H1 (cell line): ENCODE results near the gene MTCH2. TPM values are rescaled to one million over a fixed set of nuclear protein-coding genes. Genes with fewer than 3 reads are reported as not detected.

Experiments
- CTCF ChIA-PET: fragments of 300-600 bp; sonication (Branson Sonifier 250); formaldehyde crosslinking; loops from one replicate; lab custom pipeline; 2021; ENCODE audit not compliant: partially characterized antibody; lab: Charles Lee
- POLR2A ChIA-PET: fragments of 300-600 bp; sonication (Branson Sonifier 250); formaldehyde crosslinking; loops from one replicate; lab custom pipeline; 2021; ENCODE audit warnings: inconsistent platforms; ENCODE audit not compliant: partially characterized antibody; lab: Charles Lee
- DNase-seq, 2 experiments: peaks; one replicate each; pipeline versions ENCODE4 v3.0.0 to v3.0.0-alpha.2; 2010 to 2022; ENCODE audit warnings: low spot score in 2 of 2, low read depth in 1 of 2, mixed read lengths in 1 of 2
- FAIRE-seq: peaks from 2 replicates; lab custom pipeline; 2011; peaks lifted over from hg19 to GRCh38; lab: Jason Lieb, UNC
- H2AFZ ChIP-seq: 2 replicates; pipeline ENCODE4 v1.8.1; 2012; ENCODE audit warnings: low read length, inconsistent platforms
- H2AK5ac ChIP-seq: 2 replicates; pipeline ENCODE4 v1.6.1; 2013; ENCODE audit warnings: low read depth, low read length
- H2BK120ac ChIP-seq: replicated peaks from 2 replicates; pipeline ENCODE3; 2013; ENCODE audit warnings: low read depth, low read length, inconsistent platforms
- H2BK12ac ChIP-seq: 2 replicates; pipeline ENCODE4 v1.6.1; 2013; ENCODE audit warnings: low read depth, low read length
- H2BK15ac ChIP-seq: 2 replicates; pipeline ENCODE4 v1.6.1; 2013; ENCODE audit warnings: low read length
- H2BK20ac ChIP-seq: 2 replicates; pipeline ENCODE4 v1.6.1; 2013; ENCODE audit warnings: low read length
- H2BK5ac ChIP-seq: 2 replicates; pipeline ENCODE4 v1.6.1; 2013; ENCODE audit warnings: low read depth, low read length
- H3K14ac ChIP-seq: 2 replicates; pipeline ENCODE4 v1.6.1; 2013; ENCODE audit warnings: inconsistent platforms; ENCODE audit not compliant: insufficient read length
- H3K18ac ChIP-seq: 2 replicates; pipeline ENCODE4 v1.6.1; 2013; ENCODE audit warnings: low read length; ENCODE audit errors: extremely low read depth
- H3K23ac ChIP-seq: 2 replicates; pipeline ENCODE4 v1.6.1; 2013; ENCODE audit warnings: inconsistent platforms; ENCODE audit not compliant: insufficient read length
- H3K23me2 ChIP-seq: 2 replicates; pipeline ENCODE4 v1.6.1; 2013; ENCODE audit warnings: low read depth, low read length
- H3K27ac ChIP-seq: 2 replicates; pipeline ENCODE4 v1.6.1; 2011; ENCODE audit warnings: low read depth, low read length, inconsistent platforms
- H3K27me3 ChIP-seq, 4 experiments: replicated peaks in 1 of 4; 1 replicate in 1 of 4; 2 replicates in 3 of 4; pipeline versions ENCODE4 v1.6.1 to v1.8.1; 2011 to 2013; ENCODE audit warnings: low read length in 3 of 4, mild to moderate bottlenecking in 3 of 4, inconsistent platforms in 2 of 4, mixed read lengths in 2 of 4, moderate library complexity in 1 of 4; ENCODE audit not compliant: control insufficient read depth in 3 of 4, insufficient read depth in 3 of 4; ENCODE audit errors: extremely low read depth in 1 of 4
- H3K36me3 ChIP-seq, 4 experiments: 2 replicates each; pipeline versions ENCODE4 v1.6.1 to v1.8.1; 2011 to 2013; ENCODE audit warnings: mild to moderate bottlenecking in 4 of 4, low read length in 3 of 4, moderate library complexity in 2 of 4, control low read depth in 1 of 4, inconsistent platforms in 1 of 4; ENCODE audit not compliant: insufficient read depth in 4 of 4, control insufficient read depth in 2 of 4
- H3K4ac ChIP-seq: replicated peaks from 2 replicates; pipeline ENCODE3; 2013; ENCODE audit warnings: low read length, low read depth, mixed read lengths, inconsistent platforms; ENCODE audit not compliant: insufficient read length
- H3K4me1 ChIP-seq, 4 experiments: replicated peaks in 1 of 4; 1 replicate in 1 of 4; 2 replicates in 3 of 4; pipeline versions ENCODE4 v1.6.1 to v1.8.1; 2011 to 2013; ENCODE audit warnings: low read length in 3 of 4, inconsistent platforms in 2 of 4, mixed read lengths in 1 of 4; ENCODE audit not compliant: insufficient read depth in 4 of 4, control insufficient read depth in 3 of 4
- H3K4me2 ChIP-seq, 2 experiments: 2 replicates each; pipeline versions ENCODE4 v1.6.1 to v1.8.1; 2011 to 2013; ENCODE audit warnings: low read depth in 2 of 2, low read length in 2 of 2, control low read depth in 1 of 2, inconsistent platforms in 1 of 2, mild to moderate bottlenecking in 1 of 2; ENCODE audit not compliant: insufficient read depth in 1 of 2
- H3K4me3 ChIP-seq, 4 experiments: fragments of 200-600, 300-600 bp in 1 of 4; sonication (generic), shearing (Covaris generic), sonication (Bioruptor Twin) in 1 of 4; 2 replicates each; pipeline versions ENCODE4 v1.5.1 to v1.8.1; 2011 to 2016; ENCODE audit warnings: low read length in 4 of 4, low read depth in 3 of 4, control low read depth in 2 of 4, inconsistent platforms in 2 of 4, mild to moderate bottlenecking in 2 of 4, mixed read lengths in 1 of 4, moderate library complexity in 1 of 4; ENCODE audit not compliant: insufficient read depth in 2 of 4; ENCODE audit errors: extremely low read depth in 1 of 4
- H3K56ac ChIP-seq: replicated peaks from 2 replicates; pipeline ENCODE3; 2013; ENCODE audit warnings: low read depth, mild to moderate bottlenecking, mixed read lengths, low read length, inconsistent platforms; ENCODE audit not compliant: insufficient read length
- H3K79me1 ChIP-seq: 2 replicates; pipeline ENCODE4 v1.6.1; 2013; ENCODE audit warnings: low read depth, low read length, control low read depth
- H3K79me2 ChIP-seq, 2 experiments: 2 replicates each; pipeline versions ENCODE4 v1.6.1 to v1.8.1; 2012 to 2013; ENCODE audit warnings: low read length in 2 of 2, mild to moderate bottlenecking in 2 of 2, inconsistent platforms in 1 of 2; ENCODE audit not compliant: insufficient read depth in 2 of 2, control insufficient read depth in 1 of 2
- H3K9ac ChIP-seq, 4 experiments: replicated peaks in 1 of 4; 1 replicate in 1 of 4; 2 replicates in 3 of 4; pipeline versions ENCODE4 v1.6.1 to v1.8.1; 2011 to 2013; ENCODE audit warnings: low read depth in 3 of 4, low read length in 3 of 4, control low read depth in 2 of 4, mild to moderate bottlenecking in 2 of 4, moderate library complexity in 2 of 4, inconsistent platforms in 1 of 4; ENCODE audit errors: extremely low read depth in 1 of 4
- H3K9me3 ChIP-seq, 2 experiments: 2 replicates each; pipeline versions ENCODE4 v1.6.1 to v1.8.1; 2012 to 2013; ENCODE audit warnings: mild to moderate bottlenecking in 2 of 2, moderate library complexity in 2 of 2, control low read depth in 1 of 2, inconsistent platforms in 1 of 2, low read depth in 1 of 2, low read length in 1 of 2, mixed read lengths in 1 of 2; ENCODE audit not compliant: insufficient read depth in 2 of 2
- H4K20me1 ChIP-seq, 2 experiments: replicated peaks in 1 of 2; 2 replicates each; pipeline versions ENCODE3 to v1.8.1; 2011 to 2013; ENCODE audit warnings: inconsistent platforms in 2 of 2, low read length in 2 of 2, mild to moderate bottlenecking in 1 of 2; ENCODE audit not compliant: insufficient read depth in 2 of 2, control insufficient read depth in 1 of 2
- H4K5ac ChIP-seq: 2 replicates; pipeline ENCODE4 v1.6.1; 2013; ENCODE audit warnings: low read length, low read depth, mixed read lengths, inconsistent platforms; ENCODE audit not compliant: insufficient read length
- H4K8ac ChIP-seq: 2 replicates; pipeline ENCODE4 v1.8.0; 2013; ENCODE audit warnings: mild to moderate bottlenecking, moderate library complexity, low read length, inconsistent platforms; ENCODE audit not compliant: insufficient read depth; ENCODE audit errors: extremely low read depth
- H4K91ac ChIP-seq: replicated peaks from 2 replicates; pipeline ENCODE3; 2013; ENCODE audit warnings: low read length, mixed read lengths, inconsistent platforms; ENCODE audit not compliant: insufficient read length
- KDM5A ChIP-seq: fragments of 200-600 bp; IDR thresholded peaks from 2 replicates; pipeline ENCODE4 v1.7.1; 2012; ENCODE audit warnings: mild to moderate bottlenecking, low read length, inconsistent platforms, mixed read lengths
- POLR2AphosphoS5 ChIP-seq: IDR thresholded peaks from 2 replicates; pipeline ENCODE4 v1.6.1; 2011; ENCODE audit warnings: low read depth, low read length
- WGBS, 2 experiments: shearing (Covaris generic) in 1 of 2; methylation state at CpG; one replicate each; pipeline versions ENCODE4 v1.1.6 to v1.1.7; 2013 to 2015; ENCODE audit warnings: low lambda C conversion rate in 2 of 2, mixed read lengths in 2 of 2, inconsistent platforms in 1 of 2, low coverage in 1 of 2, missing lambda C conversion rate in 1 of 2; ENCODE audit not compliant: insufficient replicate concordance in 2 of 2, insufficient coverage in 1 of 2, insufficient read length in 1 of 2; ENCODE audit errors: extremely low coverage in 1 of 2, missing lambda C conversion rate in 1 of 2; 5-methylcytosine and 5-hydroxymethylcytosine counted together
- polyA plus RNA-seq, 7 experiments: library from polyadenylated mRNA; depleted of rRNA in 3 of 7; stranded (reverse) in 5 of 7; unstranded in 2 of 7; fragments of >200 nt in 5 of 7; fragments of 200-250 nt in 2 of 7; gene quantifications; 1 replicate in 5 of 7; 2 replicates in 1 of 7; 4 replicates in 1 of 7; pipeline versions ENCODE4 v1.2.1 to v1.2.3, GENCODE V29; 2011 to 2013; ENCODE audit warnings: missing spikeins in 2 of 7, mixed read lengths in 2 of 7
- total RNA-seq: library from RNA; stranded (reverse); fragmentation: NEBNext Ultra II Directional; extraction: Animal tissue kit (Norgen Biotek cat#: 25700); gene quantifications from 2 replicates; pipeline ENCODE4 v1.2.1, GENCODE V29; 2021

The MTCH2 gene
- total and polyA plus RNA-seq, 2 of the 8 experiments (the other 6 are each of a cell fraction or from before 2014, with no cell fraction given): 157 to 171 TPM

DNA sequence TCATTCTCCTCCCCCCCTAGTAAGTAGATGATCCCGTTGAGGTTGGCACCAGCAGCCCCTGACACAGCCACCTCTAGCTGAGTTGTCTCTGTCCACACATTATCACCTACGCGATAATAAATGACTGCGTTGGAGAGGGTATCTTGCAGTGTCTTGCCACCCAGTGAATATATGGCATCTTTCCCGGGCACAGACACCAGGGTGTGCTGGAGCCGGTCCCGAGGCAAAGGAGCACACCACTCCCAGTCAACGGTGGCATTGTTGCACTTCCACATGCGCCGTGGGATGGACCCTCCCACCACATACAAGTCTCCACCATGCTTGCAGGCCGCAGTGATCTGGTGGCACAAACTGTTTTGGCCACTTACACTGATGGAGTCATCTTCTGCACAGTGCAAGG, 69.0 kb downstream of the MTCH2 start:
- Histone ChIP-seq H3K4me1 (peaks cover 0 to 5% (median 2%) of the 10 kb centered on the region in 4 experiments; a peak in 2 of 7 replicates), H3K27me3 (no peaks in the 10 kb centered on the region), H2BK20ac (no peak overlapping the region), H3K56ac (no peak overlapping the region), H2BK15ac (no peak overlapping the region), H3K4ac (no peak overlapping the region), H4K8ac (peak overlapping the region; percentile 58; the same call in 1 of the 2 replicates), H4K91ac (no peak overlapping the region), H3K79me2 (peaks cover 0 to 14% of the 10 kb centered on the region in 2 experiments; a peak in 2 of 4 replicates), H3K27ac (no peak overlapping the region), H3K9me3 (no peaks in the 10 kb centered on the region), H3K4me3 (no peak overlapping the region), H3K4me2 (no peak overlapping the region), H3K9ac (peak overlapping the region in 1 of 4 experiments; percentile 25; a peak in 1 of 7 replicates), H4K20me1 (peaks cover 0 to 8% of the 10 kb centered on the region in 2 experiments), H4K5ac (no peak overlapping the region), H2BK120ac (no peak overlapping the region), H2BK12ac (no peak overlapping the region), H3K79me1 (peaks cover 6% of the 10 kb centered on the region; the same call in 1 of the 2 replicates), H2BK5ac (no peak overlapping the region), H3K18ac (no peak overlapping the region), H3K23me2 (no peaks in the 10 kb centered on the region), H3K14ac (no peak overlapping the region), H2AFZ (no peak overlapping the region), H2AK5ac (no peak overlapping the region), H3K23ac (no peak overlapping the region)
- ChIA-PET POLR2A (interaction anchor here (1.2 to 4.2 kb wide), 8 partner anchors 8 to 156 kb away, joined by 3 to 25 read pairs (median 6); partner anchors contain the start of genes C1QTNF4, CELF1, FAM180B and PTPMT1), CTCF (interaction anchor here (0.9 kb wide), 1 partner anchor 25 kb away, joined by 3 read pairs; no protein-coding TSS in a partner anchor)
- WGBS, 2 experiments: 92% methylated on average over 11 of the region's 11 CpGs; no CpG with 5 or more reads in 1 of the 2 experiments
- DNase-seq (no peak), FAIRE-seq (no peak)
- no peak for TF ChIP-seq KDM5A
- peak; percentile 39; the same call in 1 of the 2 replicates for TF ChIP-seq POLR2AphosphoS5
- TF ChIP-seq, all 59 proteins: peak for 1
- H3K36me3 ChIP-seq: peaks cover 11 to 46% (median 24%) of the 10 kb centered on the region in 4 experiments
